ENCODE measurements around the gene TICRR.

- no peak for TF ChIP-seq CTCF (IDR thresholded peaks at IDR 0.05)
- TF ChIP-seq EP300 (IDR thresholded peaks at IDR 0.05), result no peak
- no peak for TF ChIP-seq POLR2A (IDR thresholded peaks at IDR 0.05)
- TF ChIP-seq POLR2AphosphoS5 (IDR thresholded peaks at IDR 0.05), result no peak
Observed at GRCh38 chr15:89528757-89529352, 46.4 kb upstream of the TICRR start.

Data from gastroesophageal sphincter (tissue), 3 donors.